Naive thymus-derived CD4-positive, alpha-beta T cell (primary cell): ENCODE data around the gene COMT. TPM values are rescaled to one million over a fixed set of nuclear protein-coding genes. Genes with fewer than 3 reads are reported as not detected.

Experiments used
- ATAC-seq: fragments of 150-1000 bp; cut with Tn5 transposase; 2 replicates; pipeline ENCODE4 v1.10.0; 2021; ENCODE audit warnings: mild to moderate bottlenecking, moderate library complexity
- CTCF ChIA-PET: fragments of 350-600 bp; sonication (Branson Sonifier 250); formaldehyde crosslinking; loops from one replicate; lab custom pipeline; 2021; ENCODE audit warnings: antibody characterized with exemption; lab: Charles Lee
- POLR2A ChIA-PET: fragments of 350-600 bp; sonication (Branson Sonifier 250); formaldehyde crosslinking; loops from one replicate; lab custom pipeline; 2021; ENCODE audit warnings: antibody characterized with exemption, inconsistent platforms; lab: Charles Lee
- DNase-seq, 9 donors: peaks; one replicate each; pipeline versions ENCODE4 v3.0.0 to v3.0.0-alpha.2; 2020 to 2022; ENCODE audit warnings: mixed read lengths in 1 of 9
- H3K27ac ChIP-seq: one replicate; pipeline ENCODE4 v1.7.0; 2013; ENCODE audit warnings: mild to moderate bottlenecking, low read depth, low read length, moderate library complexity
- H3K27me3 ChIP-seq, 2 donors: one replicate each; pipeline ENCODE4 v1.7.0; 2013; ENCODE audit warnings: low read length in 2 of 2, mild to moderate bottlenecking in 2 of 2, moderate library complexity in 2 of 2; ENCODE audit not compliant: control insufficient read depth in 2 of 2, insufficient read depth in 2 of 2
- H3K36me3 ChIP-seq, 3 experiments: 1 replicate in 2 of 3; 2 replicates in 1 of 3; pipeline ENCODE4 v1.7.0; 2013; ENCODE audit warnings: low read length in 3 of 3, mild to moderate bottlenecking in 3 of 3, moderate library complexity in 1 of 3; ENCODE audit not compliant: insufficient read depth in 3 of 3, control insufficient read depth in 2 of 3
- H3K4me1 ChIP-seq, 2 donors: one replicate each; pipeline ENCODE4 v1.7.0; 2013; ENCODE audit warnings: low read length in 2 of 2, mild to moderate bottlenecking in 2 of 2, moderate library complexity in 1 of 2; ENCODE audit not compliant: control insufficient read depth in 2 of 2, insufficient read depth in 2 of 2
- H3K4me3 ChIP-seq: 2 replicates; pipeline ENCODE4 v1.7.0; 2013; ENCODE audit warnings: mild to moderate bottlenecking, low read length
- H3K9me3 ChIP-seq, 3 experiments: 1 replicate in 2 of 3; 2 replicates in 1 of 3; pipeline ENCODE4 v1.7.0; 2013; ENCODE audit warnings: low read length in 3 of 3; ENCODE audit not compliant: control insufficient read depth in 2 of 3
- H3K27ac Mint-ChIP-seq, 9 donors: one replicate each; pipeline ENCODE4 v1.8.0; 2020 to 2022; ENCODE audit warnings: mixed read lengths in 9 of 9, mild to moderate bottlenecking in 8 of 9, moderate library complexity in 5 of 9, inconsistent platforms in 2 of 9
- H3K27me3 Mint-ChIP-seq, 5 donors: one replicate each; pipeline ENCODE4 v1.8.0; 2021 to 2022; ENCODE audit warnings: mixed read lengths in 5 of 5, mild to moderate bottlenecking in 1 of 5
- H3K36me3 Mint-ChIP-seq, 5 donors: one replicate each; pipeline ENCODE4 v1.8.0; 2020 to 2022; ENCODE audit warnings: mixed read lengths in 5 of 5, mild to moderate bottlenecking in 3 of 5, inconsistent platforms in 1 of 5
- H3K4me1 Mint-ChIP-seq, 7 donors: one replicate each; pipeline ENCODE4 v1.8.0; 2020 to 2022; ENCODE audit warnings: mixed read lengths in 7 of 7, mild to moderate bottlenecking in 3 of 7, inconsistent platforms in 1 of 7
- H3K4me3 Mint-ChIP-seq, 10 donors: one replicate each; pipeline ENCODE4 v1.8.0; 2020 to 2022; ENCODE audit warnings: mild to moderate bottlenecking in 10 of 10, mixed read lengths in 10 of 10, moderate library complexity in 6 of 10, inconsistent platforms in 2 of 10
- H3K9me3 Mint-ChIP-seq, 11 donors: one replicate each; pipeline ENCODE4 v1.8.0; 2020 to 2022; ENCODE audit warnings: mixed read lengths in 11 of 11, mild to moderate bottlenecking in 4 of 11, inconsistent platforms in 1 of 11, moderate library complexity in 1 of 11
- intact Hi-C, 2 donors: fragments of 100-400 bp; cut with micrococcal nuclease; formaldehyde crosslinking; loops; one replicate each; pipeline ENCODE4 v1.15.1; 2023
- polyA plus RNA-seq, 2 donors: library from polyadenylated mRNA; unstranded; fragments of 300-500 nt; fragmentation: Illumina TruSeq; gene quantifications; one replicate each; pipeline ENCODE4 v1.2.3, GENCODE V29; 2021
- total RNA-seq, 6 experiments: library from RNA in 5 of 6; stranded (reverse) in 5 of 6; gene quantifications; 1 replicate in 5 of 6; 2 replicates in 1 of 6; pipeline ENCODE4 v1.2.3 and lab custom pipeline; 2021 to 2026

The COMT gene
- total and polyA plus RNA-seq, 7 experiments from 2014 or later: 30.0 to 105 (median 56.0) TPM

- POLR2A ChIA-PET: no interaction called here
Observed at GRCh38 chr22:19962909-19963806, 21.6 kb downstream of the COMT start.

GRCh38 chr22:19963863-19964642 is 22.5 kb downstream of the COMT start:
- H3K36me3 Mint-ChIP-seq: peaks cover 0 to 11% (median 0%) of the 10 kb centered on the region in 5 donors
- Histone ChIP-seq H3K27ac (no peak overlapping the region), H3K9me3 (no peaks in the 10 kb centered on the region), H3K4me3 (no peak overlapping the region), H3K36me3 (peaks cover 0 to 41% (median 0%) of the 10 kb centered on the region in 3 experiments), H3K4me1 (peaks cover 0 to 6% of the 10 kb centered on the region in 2 donors), H3K27me3 (no peaks in the 10 kb centered on the region)
- H3K4me1 Mint-ChIP-seq: peaks cover 0 to 11% (median 2%) of the 10 kb centered on the region in 7 donors
- H3K27me3 Mint-ChIP-seq: no peaks in the 10 kb centered on the region
- H3K27ac Mint-ChIP-seq: no peak overlapping the region
- ChIA-PET CTCF (no interaction called here), POLR2A (no interaction called here)
- H3K4me3 Mint-ChIP-seq: no peak overlapping the region
- no peaks in the 10 kb centered on the region for H3K9me3 Mint-ChIP-seq
- ATAC-seq (no peak), DNase-seq (no peak)
- intact Hi-C loops: no loop called here

More at GRCh38 chr22:19962909-19963806, 21.6 kb downstream of the COMT start:
- Mint-ChIP-seq H3K4me1 (peaks cover 0 to 11% (median 2%) of the 10 kb centered on the region in 7 donors), H3K27ac (no peak overlapping the region), H3K27me3 (no peaks in the 10 kb centered on the region), H3K4me3 (no peak overlapping the region), H3K9me3 (no peaks in the 10 kb centered on the region), H3K36me3 (peaks cover 0 to 8% (median 0%) of the 10 kb centered on the region in 5 donors)
- Histone ChIP-seq H3K4me1 (peaks cover 0 to 6% of the 10 kb centered on the region in 2 donors), H3K9me3 (no peaks in the 10 kb centered on the region), H3K27ac (no peak overlapping the region), H3K4me3 (no peak overlapping the region), H3K36me3 (peaks cover 0 to 34% (median 0%) of the 10 kb centered on the region in 3 experiments), H3K27me3 (no peaks in the 10 kb centered on the region)
- DNase-seq: no peak
- intact Hi-C loops: no loop called here
- CTCF ChIA-PET: no interaction called here
- ATAC-seq: no peak

- Mint-ChIP-seq H3K27ac (no peak overlapping the region), H3K27me3 (no peaks in the 10 kb centered on the region), H3K4me1 (peaks cover 0 to 11% (median 2%) of the 10 kb centered on the region in 7 donors), H3K4me3 (no peak overlapping the region), H3K36me3 (peaks cover 0 to 11% (median 0%) of the 10 kb centered on the region in 5 donors), H3K9me3 (no peaks in the 10 kb centered on the region)
- DNase-seq (no peak), ATAC-seq (no peak)
- ChIA-PET POLR2A (no interaction called here), CTCF (no interaction called here)
- H3K4me3 ChIP-seq: no peak overlapping the region
- H3K27ac ChIP-seq: no peak overlapping the region
- intact Hi-C loops: no loop called here
- no peaks in the 10 kb centered on the region for H3K9me3 ChIP-seq
- H3K4me1 ChIP-seq: peaks cover 0 to 6% of the 10 kb centered on the region in 2 donors
- H3K36me3 ChIP-seq: peaks cover 0 to 47% (median 0%) of the 10 kb centered on the region in 3 experiments
- no peaks in the 10 kb centered on the region for H3K27me3 ChIP-seq
Observed at GRCh38 chr22:19964701-19965386, 23.3 kb downstream of the COMT start.

GRCh38 chr22:19965771-19966709 is 24.5 kb downstream of the COMT start:
- intact Hi-C loops: no loop called here
- H3K27ac Mint-ChIP-seq: no peak overlapping the region

GRCh38 chr22:19966908-19967750 is 25.6 kb downstream of the COMT start:
- H3K36me3 Mint-ChIP-seq: peaks cover 0 to 11% (median 0%) of the 10 kb centered on the region in 5 donors
- ATAC-seq (no peak), DNase-seq (no peak)
- peak overlapping the region in 3 of 9 donors; percentile 25 to 48 (median 42) for H3K27ac Mint-ChIP-seq
- ChIA-PET POLR2A (interaction anchor here (0.5 kb wide), 1 partner anchor 37 kb away, joined by 3 read pairs; no protein-coding TSS in a partner anchor), CTCF (interaction anchor here (1.2 kb wide), 1 partner anchor 28 kb away, joined by 4 read pairs; no protein-coding TSS in a partner anchor)
- H3K27me3 Mint-ChIP-seq: no peaks in the 10 kb centered on the region
- no peak overlapping the region for H3K4me3 Mint-ChIP-seq
- H3K27ac ChIP-seq: no peak overlapping the region
- H3K27me3 ChIP-seq: no peaks in the 10 kb centered on the region
- intact Hi-C loops: no loop called here
- H3K4me1 ChIP-seq: peaks cover 7 to 17% of the 10 kb centered on the region in 2 donors
- H3K4me3 ChIP-seq: no peak overlapping the region
- H3K9me3 Mint-ChIP-seq: no peaks in the 10 kb centered on the region
- peaks cover 4 to 17% (median 11%) of the 10 kb centered on the region in 7 donors for H3K4me1 Mint-ChIP-seq
- peaks cover 0 to 47% (median 0%) of the 10 kb centered on the region in 3 experiments for H3K36me3 ChIP-seq
- no peaks in the 10 kb centered on the region for H3K9me3 ChIP-seq

More at GRCh38 chr22:19965771-19966709, 24.5 kb downstream of the COMT start:
- peaks cover 7 to 12% of the 10 kb centered on the region in 2 donors for H3K4me1 ChIP-seq
- ChIA-PET CTCF (interaction anchor here (1.2 kb wide), 1 partner anchor 29 kb away, joined by 4 read pairs; no protein-coding TSS in a partner anchor), POLR2A (no interaction called here)
- H3K36me3 ChIP-seq: peaks cover 0 to 47% (median 0%) of the 10 kb centered on the region in 3 experiments
- DNase-seq (no peak), ATAC-seq (no peak)
- H3K27ac ChIP-seq: no peak overlapping the region
- no peak overlapping the region for H3K4me3 Mint-ChIP-seq
- H3K27me3 Mint-ChIP-seq: no peaks in the 10 kb centered on the region
- peaks cover 4 to 11% (median 7%) of the 10 kb centered on the region in 7 donors for H3K4me1 Mint-ChIP-seq
- no peaks in the 10 kb centered on the region for H3K27me3 ChIP-seq
- H3K9me3 ChIP-seq: no peaks in the 10 kb centered on the region
- H3K4me3 ChIP-seq: no peak overlapping the region
- H3K9me3 Mint-ChIP-seq: no peaks in the 10 kb centered on the region
- H3K36me3 Mint-ChIP-seq: peaks cover 0 to 11% (median 0%) of the 10 kb centered on the region in 5 donors
